NCI-H2196 treated with DMSO at 0.1 percent for 48 hours (cell line): ENCODE data around the gene DSC1.
"Not testable (repeated sequence)": the region's sequence is repeated elsewhere in the genome, so short reads cannot be mapped to it uniquely, and the experiment has no call there.

Experiments used
- DNase-seq: peaks from one replicate; lab custom pipeline; 2025; ENCODE audit not compliant: unreplicated experiment; lab: John Stamatoyannopoulos, UW

Gene DSC1

DNA sequence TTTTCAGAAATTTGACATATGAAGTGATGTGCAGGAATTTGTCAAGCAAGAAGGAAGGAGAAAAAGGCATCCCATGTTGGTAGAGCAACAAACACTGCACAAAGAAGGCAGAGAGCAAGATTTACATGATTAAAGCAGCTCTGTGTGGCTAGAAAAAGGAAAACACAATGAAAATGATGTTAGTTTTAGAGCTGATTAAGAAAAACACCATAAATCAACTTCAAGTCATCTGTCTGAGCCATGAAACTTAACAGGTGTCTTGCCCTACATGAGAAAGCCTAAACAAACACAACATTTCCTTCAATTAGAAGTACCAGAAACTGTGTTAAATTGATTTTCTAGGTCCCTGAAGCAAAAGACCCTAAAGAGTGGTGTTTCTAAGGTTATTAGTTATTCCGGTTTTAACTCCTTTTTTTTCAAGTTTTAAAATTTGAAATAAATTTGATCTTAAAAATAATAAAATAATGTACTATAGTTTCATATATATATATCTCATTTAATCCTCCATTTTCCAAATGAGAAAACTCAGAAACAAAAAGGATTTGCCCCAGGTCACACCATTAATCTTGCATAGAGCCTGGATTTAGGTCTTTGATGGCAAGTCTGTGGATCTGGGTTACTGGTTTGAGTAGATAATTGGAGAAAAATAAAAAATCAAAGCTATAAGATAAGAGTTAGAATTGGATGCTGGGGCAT lies 8.6 kb upstream of the DSC1 start:
- DNase-seq: no peak

DNA sequence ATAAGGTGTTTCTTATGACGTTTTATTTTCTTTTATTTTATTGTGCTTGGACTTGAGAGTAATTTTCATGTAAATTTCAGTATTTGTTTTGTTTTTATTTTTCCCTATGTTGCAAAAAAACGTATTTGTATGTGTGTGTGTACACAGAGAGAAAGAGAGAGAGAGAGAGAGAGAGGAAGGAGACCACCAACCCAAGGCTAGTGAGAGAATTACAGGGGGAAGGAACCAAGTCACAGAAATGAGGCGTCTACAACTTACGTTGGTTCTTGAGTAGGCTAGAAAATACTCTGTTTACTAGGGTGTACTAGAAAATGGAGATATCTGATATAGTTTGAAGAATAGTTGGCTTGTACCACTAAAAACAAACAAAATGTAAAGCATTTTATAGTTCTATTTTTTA lies 7.7 kb upstream of the DSC1 start:
- DNase-seq: no peak

DNA sequence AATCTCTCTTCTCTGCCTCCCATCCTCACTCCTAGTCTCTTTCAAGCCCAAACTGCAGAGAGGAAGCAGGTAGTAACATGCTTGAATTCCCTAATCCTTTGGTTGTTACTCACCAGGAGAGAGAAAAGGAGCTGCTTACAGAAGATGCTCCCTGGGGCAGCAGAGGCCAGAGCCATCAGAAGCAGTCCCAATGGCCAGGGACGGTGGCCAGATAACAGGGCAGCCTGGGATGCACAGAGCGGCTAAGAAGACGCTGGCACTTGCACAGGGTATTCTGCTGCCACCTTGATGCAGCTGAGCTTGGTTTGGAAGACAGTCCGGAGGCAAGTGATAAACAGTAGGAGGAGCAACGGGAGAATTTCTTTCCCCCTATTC lies 250 bp downstream of the DSC1 start:
- no peak for DNase-seq

DNA sequence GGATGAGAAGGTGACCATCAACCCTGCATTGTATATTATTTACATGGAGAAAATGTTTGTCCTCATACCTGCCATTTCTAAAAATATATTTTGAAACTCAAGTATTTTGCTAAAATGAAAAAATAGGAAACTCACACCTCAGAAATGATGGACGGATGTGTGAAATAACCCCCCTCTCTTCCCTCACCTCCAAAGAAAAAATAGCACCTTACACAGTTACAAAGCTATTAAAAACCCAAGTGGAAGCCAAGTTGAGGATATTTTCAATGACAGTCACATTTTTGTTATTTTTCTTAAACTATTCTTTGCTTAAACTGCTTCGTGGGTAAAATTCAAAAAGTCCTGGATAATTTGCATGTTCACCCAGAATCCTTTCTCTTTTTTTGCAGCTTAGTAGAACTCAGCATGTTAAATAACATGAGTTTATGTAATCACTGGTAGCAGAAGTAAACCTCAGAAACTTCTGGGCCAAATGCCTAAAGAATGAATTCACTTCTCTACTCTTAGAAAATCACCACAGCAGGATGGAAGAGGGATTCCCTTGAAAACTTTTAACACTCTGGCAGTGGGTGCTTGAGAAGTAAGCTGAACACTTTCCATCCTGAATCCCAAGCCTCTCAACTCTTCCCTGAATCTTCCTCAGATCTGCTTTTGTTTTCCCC lies 768 bp downstream of the DSC1 start:
- DNase-seq: no peak

DNA sequence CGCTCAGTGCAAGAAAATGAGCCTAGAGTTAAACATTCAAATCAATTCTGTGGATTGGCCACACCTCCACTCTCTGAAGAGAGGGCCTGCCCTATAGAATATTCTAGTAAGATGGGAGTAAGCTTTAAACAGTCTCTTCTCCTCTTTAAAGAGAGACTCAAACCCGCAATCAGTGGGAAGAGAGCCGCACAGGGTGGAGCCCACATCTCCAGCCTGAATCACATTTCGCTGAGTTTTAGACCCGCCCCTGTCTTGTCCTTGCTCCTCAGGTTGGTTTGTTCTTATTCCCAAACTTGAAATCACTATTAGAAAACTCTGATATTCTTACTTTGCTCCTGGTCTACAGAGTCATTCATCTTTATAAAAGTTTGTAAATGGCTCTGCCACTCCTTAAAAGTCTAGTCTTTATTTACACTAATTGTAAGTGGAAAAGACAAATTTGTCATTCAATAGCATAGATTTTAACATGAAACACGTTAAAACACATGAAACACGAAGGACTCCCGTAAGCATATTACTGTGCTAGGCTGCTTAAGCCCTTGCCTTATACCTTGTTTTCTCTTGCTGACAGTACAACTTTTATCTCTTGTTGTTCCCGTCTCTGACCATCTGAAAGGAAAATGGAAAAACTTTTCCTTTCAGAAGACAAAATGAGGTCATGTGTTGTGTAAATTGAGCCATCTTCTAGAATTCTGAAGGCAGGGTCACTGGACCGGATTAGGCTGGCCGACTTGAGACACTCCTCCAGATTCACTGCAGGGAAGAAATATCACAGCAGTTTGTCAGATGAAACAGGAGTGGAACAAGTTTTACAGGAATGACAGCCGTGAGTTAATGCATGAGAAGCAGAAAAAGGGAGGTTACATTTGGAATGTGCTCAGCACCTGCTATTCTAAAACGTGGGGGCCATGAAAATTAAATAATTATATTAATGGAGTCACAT lies 5.6 kb downstream of the DSC1 start:
- no peak for DNase-seq

DNA sequence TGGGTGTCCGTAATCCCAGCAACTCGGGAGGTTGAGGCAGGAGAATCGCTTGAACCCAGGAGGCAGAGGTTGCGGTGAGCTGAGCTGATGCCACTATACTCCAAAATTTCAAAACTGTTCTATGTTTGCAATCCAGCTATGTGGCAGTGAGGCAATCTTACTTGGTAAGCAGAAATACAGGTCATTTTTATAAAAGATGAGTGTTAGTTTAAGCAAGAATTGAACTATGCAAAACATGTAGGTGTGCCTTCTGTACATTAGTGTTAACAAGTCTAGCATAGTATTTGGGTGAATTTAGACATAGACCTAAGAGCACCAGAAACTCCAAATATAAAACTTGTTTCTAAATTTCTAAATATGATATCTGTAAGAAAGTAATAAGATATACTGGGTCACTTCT lies 7.2 kb downstream of the DSC1 start:
- DNase-seq: no peak

DNA sequence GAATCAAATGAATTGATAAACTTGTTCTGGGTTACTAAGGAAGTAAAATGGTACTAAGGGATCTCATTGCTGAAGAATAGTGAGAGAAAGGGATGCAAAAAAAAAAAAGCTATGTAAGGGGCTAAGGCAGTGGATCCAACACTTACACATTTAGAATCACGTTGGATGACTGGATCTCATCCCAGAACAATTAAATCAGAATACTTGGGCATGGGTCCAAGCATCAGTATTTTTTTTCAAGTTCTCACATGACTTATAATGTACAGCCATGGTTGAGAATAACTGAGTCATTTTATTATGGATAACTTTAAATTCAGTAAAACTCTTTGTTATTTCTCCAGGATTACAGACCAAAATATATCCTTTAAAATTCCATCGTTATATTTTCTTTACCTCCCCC lies 8.5 kb downstream of the DSC1 start:
- no peak for DNase-seq

DNA sequence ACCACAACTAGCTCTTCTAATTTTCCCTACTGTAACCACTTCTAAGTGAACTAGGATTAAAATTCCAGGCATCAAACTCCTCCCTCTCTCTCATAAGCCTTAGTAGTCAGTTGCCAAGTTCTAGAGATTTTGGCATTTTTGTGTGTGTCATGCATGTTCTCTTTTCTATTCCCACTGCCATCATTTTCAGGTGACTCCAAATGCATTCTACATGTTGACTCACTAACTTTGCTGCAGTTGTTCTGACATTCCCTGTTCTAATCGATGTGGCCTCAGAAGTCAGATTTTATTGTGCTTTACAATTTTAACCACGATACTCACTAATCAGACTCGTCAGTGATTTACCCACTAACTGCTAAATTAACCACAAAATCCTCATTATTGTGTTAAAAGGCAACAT lies 13.3 kb downstream of the DSC1 start:
- no peak for DNase-seq

DNA sequence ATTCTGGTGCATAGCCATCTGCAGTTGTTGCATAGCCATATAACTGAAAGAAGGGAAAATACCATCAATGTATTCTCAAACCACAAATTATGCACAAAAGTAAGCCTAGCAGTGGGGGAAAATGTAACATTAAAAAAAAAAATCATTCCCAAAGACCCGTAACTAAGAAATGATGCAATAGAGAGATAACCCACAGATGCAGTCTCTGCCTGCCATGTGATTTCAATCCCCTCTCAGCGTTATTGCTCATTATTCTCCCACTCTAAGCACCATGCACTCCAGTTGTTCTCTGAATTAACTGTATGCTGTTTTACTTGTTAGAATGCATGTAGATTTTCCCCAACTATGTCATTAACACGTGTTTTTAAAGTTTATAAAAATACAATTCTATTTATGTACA lies 14.1 kb downstream of the DSC1 start:
- no peak for DNase-seq

DNA sequence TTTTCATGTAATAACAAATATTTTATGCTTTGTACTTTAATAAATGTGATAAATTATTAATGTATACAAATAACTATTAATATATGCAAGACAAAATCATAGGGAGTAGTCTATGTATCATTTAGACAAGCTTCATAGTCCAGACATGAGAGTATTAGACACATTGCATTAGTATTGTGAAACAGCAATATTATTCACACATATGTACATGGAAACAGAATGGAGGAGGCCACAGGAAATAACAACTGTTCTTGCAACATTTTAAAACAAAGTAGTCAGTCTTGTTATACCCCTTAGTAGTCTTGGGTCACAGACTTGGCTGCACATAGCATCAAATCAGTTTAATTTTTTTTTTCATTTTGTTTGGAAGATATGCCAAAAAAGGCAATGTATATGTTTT lies 15.8 kb downstream of the DSC1 start:
- DNase-seq: no peak

DNA sequence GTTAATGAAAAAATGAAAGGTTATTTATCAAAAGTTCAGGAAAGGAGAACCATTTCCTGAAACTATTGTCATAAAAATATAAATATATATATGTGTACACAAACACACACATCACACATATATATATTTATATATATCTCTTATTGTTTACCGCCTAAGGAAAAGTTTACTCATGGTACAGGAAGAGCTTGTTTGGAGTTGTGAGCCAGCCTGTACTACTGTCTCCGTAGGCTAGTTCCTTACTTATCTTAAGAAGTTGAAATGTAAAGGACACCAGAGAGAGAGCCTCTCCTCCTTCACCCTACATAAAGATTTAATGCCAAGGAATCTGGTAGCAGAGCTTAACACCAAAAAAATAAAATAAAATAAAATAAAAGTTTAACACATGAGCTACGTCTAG lies 19.6 kb downstream of the DSC1 start:
- DNase-seq: no peak

DNA sequence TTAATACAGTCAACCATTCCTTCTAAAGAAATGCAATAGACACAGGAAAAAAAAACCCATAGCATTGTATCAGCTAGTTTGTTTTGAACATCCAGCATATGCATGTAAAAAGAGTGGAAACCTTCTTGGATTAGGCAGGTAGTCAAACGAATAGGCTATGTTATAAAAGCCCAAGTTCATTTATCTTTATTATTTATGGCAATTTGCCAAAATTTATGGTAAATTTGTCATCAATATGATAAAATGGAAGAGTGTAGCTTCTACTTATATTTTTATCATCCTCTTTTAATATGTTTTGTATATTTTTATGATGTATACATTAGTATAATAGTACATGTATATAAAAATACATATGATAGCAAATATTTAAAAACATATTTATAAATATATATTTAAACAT lies 23.9 kb downstream of the DSC1 start:
- no peak for DNase-seq

DNA sequence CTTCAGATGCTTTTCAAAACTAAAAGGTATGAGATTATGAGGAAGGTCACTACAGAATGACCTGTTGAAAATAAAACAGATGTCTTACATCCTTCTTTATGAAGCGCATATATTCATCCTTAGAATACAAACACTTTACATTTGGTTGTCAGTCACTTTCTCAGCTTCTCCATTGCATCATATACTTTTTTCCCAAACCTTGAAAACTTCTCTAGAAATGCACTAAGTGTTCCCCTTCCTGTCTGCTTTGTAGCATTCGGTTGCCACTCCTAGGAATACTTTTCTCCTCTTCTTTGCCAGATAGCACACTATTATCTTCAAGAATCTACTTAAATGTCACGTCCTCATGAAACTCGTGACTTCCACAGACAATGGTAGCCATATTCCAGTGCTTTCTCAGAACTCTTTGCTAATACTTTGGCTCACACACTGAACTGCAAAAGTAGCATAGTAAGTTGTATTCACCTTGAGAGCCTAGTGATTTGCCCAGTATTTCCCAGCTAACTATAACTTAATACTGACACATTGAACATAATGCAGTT lies 27.6 kb downstream of the DSC1 start:
- no peak for DNase-seq

DNA sequence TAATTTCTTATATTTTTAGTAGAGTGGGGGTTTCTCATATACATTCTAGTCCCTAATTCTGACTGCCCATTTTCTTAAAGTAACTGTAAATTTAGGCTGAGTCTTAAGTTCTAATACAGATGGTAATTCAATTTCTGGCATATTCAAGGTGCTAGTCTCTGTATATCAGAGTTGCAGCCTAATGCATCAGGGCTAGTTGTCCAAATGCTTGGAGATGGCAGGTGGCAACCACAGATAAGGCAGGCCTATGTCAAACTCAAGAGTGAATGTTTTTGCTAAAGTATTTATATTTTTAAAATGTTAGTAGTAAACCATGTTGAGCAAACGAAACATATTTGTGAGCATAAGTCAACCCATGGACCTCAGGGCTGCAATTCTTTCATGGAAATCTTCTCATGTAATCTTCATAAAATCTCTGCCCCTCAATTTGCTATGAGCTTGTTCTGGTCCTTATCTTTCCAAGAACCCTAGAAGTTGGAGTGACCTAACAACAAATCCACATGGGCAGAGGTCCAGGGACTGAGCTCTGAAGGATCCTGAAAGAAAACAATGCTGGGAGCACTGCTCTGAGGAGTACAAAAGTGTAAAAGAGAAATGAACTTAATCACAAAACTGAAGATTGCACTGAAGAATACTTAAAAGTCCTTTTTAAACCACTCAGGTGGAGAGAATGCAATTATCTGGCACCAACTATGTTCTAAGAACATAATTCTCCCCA lies 33.1 kb downstream of the DSC1 start:
- DNase-seq: no peak

DNA sequence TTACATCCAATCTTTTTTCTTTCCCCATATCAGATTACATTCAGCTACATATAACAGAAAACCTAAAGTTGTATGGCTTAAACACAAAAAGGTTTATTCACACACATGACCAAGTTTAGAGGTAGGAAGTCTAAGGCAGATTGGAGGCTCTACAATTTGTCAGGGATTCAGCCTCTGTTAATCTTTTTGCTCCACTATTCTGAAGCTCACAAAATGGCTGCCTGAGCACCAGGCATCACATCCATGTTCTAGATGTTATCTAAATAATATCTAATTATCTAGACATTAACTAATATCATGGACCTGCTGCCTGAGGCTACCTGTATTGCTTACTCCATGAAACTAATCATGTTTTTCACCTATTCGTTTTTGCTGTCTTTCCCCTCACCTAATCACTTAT lies 36.8 kb downstream of the DSC1 start:
- DNase-seq: no peak

DNA sequence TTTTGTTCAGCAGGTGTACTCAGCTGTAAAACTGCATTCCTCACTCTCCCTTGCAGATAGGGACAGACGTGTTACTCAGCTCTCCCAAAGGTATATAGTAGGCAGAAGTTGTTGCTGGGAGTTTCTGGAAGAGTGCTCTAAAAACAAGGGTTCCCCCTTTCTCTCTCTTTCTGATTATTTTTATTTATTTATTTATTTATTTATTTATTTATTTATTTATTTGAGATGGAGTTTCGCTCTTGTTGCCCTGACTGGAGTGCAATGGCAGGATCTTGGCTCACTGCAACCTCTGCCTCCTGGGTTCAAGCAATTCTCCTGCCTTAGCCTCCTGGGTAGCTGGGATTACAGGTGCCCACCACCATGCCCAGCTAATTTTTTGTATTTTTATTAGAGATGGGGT lies 39.5 kb downstream of the DSC1 start:
- not testable (repeated sequence) for DNase-seq

DNA sequence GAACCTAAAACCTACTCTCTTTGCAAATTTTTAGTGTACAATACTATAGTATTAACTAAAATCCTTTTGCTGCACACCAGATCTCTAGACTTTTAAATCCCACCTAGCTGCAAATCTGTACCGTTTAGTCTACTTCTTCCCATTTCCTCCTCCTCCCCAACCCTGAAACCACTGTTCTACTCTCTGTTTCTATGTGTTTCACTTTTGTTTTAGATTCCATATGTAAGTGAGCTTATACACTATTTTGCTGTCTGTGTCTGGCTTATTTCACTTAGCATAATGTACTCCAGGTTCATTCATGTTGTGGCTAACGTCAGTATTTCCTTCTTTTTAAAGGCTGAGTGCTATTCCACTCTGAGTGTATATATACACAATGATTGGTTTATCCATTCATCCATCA lies 42.1 kb downstream of the DSC1 start:
- no peak for DNase-seq

DNA sequence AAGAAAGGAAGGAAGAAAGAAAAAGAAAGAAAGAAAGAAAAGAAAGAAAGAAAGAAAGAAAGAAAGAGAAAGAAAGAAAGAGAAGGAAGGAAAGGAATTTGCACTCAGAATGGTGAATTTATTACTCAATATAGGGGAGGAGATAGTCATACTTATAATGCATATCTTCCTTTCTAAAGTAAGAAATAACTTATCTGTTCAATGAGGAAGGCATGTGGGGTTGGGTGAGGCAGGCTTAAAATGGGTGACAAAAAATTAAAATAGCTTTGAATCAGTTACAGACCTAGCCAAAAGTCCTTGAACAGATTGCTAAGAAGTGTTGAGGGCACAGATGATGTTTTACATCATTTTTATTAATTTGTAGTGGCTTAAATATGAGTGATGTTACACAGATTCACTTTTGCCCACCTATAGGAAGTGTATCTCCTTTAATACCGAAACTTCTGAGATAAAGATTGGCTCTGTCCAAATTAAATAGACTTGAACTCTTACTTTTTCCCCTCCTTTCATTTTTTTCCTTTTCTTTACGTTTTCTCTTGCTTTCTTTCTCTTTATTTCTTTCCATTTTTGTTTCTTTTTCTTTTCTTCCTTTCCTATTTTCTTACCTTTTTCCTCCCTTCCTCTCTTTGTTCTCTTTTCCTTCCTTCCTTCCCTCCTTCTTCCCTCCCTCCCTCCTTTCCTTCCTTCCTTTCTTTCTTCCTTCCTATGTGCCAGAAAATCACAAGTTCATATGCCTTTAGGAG lies 45.6 kb downstream of the DSC1 start:
- DNase-seq: no peak

DNA sequence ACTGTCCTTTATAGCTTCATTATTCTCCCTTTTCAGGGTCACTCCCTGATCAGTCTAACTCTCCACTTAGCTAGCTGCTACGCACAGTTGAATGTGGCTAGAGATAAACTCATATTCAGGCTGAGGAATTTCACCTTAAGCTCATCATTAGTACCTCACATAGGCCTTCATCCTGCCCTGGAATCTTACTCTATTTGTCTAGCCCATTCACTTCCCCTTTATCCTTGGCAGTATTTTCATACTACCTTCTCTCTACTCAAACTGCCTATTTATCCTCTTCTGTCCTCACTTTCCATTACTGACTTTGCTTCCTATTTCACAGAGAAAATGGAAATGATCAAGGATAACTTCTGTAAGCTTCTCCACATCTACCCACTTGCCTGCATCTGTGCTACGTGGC lies 49.9 kb downstream of the DSC1 start:
- no peak for DNase-seq

DNA sequence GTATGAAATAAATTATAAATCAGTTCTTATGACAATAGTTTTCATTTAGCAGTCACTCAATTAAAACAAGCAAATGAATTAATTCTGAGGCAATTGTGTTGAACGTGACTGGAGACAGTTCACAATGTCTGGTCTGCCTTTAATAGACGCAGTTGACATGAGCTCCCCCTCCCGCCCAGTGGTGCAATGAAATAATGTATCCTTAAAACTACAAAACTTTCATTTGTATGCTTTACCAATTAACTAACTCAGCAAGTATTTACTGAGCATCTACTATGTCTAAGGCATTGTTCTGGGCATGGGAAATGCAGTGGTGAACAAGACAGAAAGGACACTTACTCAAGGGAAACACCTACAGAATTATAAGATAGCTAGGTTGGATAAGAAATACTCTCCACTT lies 56.9 kb downstream of the DSC1 start:
- no peak for DNase-seq
